Measurements from ENCODE around the gene ADAMTS6.

DNA sequence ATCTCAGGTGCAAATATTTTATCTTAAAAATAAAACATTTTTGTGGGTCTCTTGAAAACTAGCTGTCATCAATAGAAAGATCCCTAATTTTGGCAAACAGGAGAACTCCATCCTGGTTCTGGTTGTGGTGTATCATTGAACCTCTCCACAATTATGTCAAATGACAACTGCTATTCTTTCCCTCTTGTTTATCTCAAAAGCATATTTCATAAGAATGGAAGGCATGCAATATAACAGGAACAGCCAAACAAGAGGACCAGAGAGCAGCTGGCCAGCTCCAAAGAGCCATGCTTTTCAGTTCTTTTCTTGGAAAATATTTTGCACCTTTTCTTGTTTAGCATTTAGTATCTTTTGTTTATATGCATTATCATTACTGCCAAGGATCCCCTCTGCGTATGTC is 125.4 kb downstream of the ADAMTS6 start:
- TF ChIP-seq, protein P1, sequence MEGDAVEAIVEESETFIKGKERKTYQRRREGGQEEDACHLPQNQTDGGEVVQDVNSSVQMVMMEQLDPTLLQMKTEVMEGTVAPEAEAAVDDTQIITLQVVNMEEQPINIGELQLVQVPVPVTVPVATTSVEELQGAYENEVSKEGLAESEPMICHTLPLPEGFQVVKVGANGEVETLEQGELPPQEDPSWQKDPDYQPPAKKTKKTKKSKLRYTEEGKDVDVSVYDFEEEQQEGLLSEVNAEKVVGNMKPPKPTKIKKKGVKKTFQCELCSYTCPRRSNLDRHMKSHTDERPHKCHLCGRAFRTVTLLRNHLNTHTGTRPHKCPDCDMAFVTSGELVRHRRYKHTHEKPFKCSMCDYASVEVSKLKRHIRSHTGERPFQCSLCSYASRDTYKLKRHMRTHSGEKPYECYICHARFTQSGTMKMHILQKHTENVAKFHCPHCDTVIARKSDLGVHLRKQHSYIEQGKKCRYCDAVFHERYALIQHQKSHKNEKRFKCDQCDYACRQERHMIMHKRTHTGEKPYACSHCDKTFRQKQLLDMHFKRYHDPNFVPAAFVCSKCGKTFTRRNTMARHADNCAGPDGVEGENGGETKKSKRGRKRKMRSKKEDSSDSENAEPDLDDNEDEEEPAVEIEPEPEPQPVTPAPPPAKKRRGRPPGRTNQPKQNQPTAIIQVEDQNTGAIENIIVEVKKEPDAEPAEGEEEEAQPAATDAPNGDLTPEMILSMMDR (IDR thresholded peaks at IDR 0.05; ENCODE audit: insufficient read depth, low read length), result no peak
- TF ChIP-seq GABPA (IDR thresholded peaks at IDR 0.05; ENCODE audit: low read depth), result no peak
- no peak for TF ChIP-seq POLR2AphosphoS5 (IDR thresholded peaks at IDR 0.05; ENCODE audit: low read depth)
